WERI-Rb-1 (cell line): ENCODE measurements around the gene SRRM1.

Experiments
- DNase-seq: peaks from one replicate; pipeline ENCODE4 v3.0.0-alpha.2; 2020
- H3K27ac ChIP-seq: fragments of 250-450 bp; sonication (Bioruptor Pico); 2 replicates; pipeline ENCODE4 v1.5.1; 2020; ENCODE audit warnings: mild to moderate bottlenecking, moderate library complexity
- H3K27me3 ChIP-seq: fragments of 250-450 bp; sonication (Bioruptor Pico); 2 replicates; pipeline ENCODE4 v1.5.1; 2021; ENCODE audit warnings: mild to moderate bottlenecking, low read depth, moderate library complexity; ENCODE audit not compliant: insufficient read depth, severe bottlenecking
- H3K36me3 ChIP-seq: fragments of 250-450 bp; sonication (Bioruptor Pico); 2 replicates; pipeline ENCODE4 v1.5.1; 2020; ENCODE audit warnings: mild to moderate bottlenecking, moderate library complexity
- H3K4me3 ChIP-seq: 2 replicates; pipeline ENCODE4 v1.5.1; 2011; ENCODE audit warnings: low read depth, mild to moderate bottlenecking, control low read depth, low read length
- H3K9me3 ChIP-seq: fragments of 250-450 bp; sonication (Bioruptor Pico); 2 replicates; pipeline ENCODE4 v1.5.1; 2021; ENCODE audit warnings: mild to moderate bottlenecking, moderate library complexity; ENCODE audit not compliant: severe bottlenecking
- TF ChIP-seq, protein P1 (sequence below): IDR thresholded peaks from 2 replicates; pipeline ENCODE4 v1.5.1; 2011; ENCODE audit warnings: low read depth, mild to moderate bottlenecking, control low read depth, inconsistent platforms, low read length

Gene SRRM1

GRCh38 chr1:24621121-24621520 is 22.0 kb upstream of the SRRM1 start:
- no peak for DNase-seq
- TF ChIP-seq, protein P1, sequence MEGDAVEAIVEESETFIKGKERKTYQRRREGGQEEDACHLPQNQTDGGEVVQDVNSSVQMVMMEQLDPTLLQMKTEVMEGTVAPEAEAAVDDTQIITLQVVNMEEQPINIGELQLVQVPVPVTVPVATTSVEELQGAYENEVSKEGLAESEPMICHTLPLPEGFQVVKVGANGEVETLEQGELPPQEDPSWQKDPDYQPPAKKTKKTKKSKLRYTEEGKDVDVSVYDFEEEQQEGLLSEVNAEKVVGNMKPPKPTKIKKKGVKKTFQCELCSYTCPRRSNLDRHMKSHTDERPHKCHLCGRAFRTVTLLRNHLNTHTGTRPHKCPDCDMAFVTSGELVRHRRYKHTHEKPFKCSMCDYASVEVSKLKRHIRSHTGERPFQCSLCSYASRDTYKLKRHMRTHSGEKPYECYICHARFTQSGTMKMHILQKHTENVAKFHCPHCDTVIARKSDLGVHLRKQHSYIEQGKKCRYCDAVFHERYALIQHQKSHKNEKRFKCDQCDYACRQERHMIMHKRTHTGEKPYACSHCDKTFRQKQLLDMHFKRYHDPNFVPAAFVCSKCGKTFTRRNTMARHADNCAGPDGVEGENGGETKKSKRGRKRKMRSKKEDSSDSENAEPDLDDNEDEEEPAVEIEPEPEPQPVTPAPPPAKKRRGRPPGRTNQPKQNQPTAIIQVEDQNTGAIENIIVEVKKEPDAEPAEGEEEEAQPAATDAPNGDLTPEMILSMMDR, result no peak
- Histone ChIP-seq H3K4me3 (no peak overlapping the region), H3K27ac (no peak overlapping the region), H3K9me3 (no peaks in the 10 kb centered on the region), H3K27me3 (no peaks in the 10 kb centered on the region), H3K36me3 (no peaks in the 10 kb centered on the region)

DNA sequence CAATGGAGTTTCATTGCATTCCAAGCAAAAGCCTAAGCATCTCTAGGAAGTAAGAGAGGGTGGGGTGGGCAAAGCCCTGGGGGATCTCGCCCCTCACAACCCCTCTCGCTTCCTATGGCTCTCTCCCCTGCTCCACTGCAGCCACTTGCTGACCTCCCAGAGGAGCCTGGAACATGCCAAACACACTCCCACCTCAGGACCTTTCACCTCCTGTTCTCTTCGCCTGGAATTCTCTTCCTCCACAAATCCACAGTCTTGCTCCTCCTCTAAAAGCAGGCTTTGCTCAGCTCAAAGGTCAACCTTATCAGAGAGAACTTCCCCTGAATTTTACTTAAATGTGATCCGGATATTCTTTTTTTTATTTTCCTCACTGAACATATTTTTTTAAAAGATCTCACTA is 20.9 kb upstream of the SRRM1 start:
- Histone ChIP-seq H3K27me3 (no peaks in the 10 kb centered on the region), H3K27ac (no peak overlapping the region), H3K9me3 (no peaks in the 10 kb centered on the region), H3K36me3 (no peaks in the 10 kb centered on the region), H3K4me3 (no peak overlapping the region)
- DNase-seq, result no peak
- TF ChIP-seq, protein P1, result no peak

GRCh38 chr1:24632832-24633175 is 10.3 kb upstream of the SRRM1 start:
- no peak overlapping the region for H3K4me3 ChIP-seq
- H3K9me3 ChIP-seq, result no peaks in the 10 kb centered on the region
- no peaks in the 10 kb centered on the region for H3K36me3 ChIP-seq
- no peak for DNase-seq
- H3K27me3 ChIP-seq, result no peaks in the 10 kb centered on the region
- TF ChIP-seq, protein P1, result no peak
- no peak overlapping the region for H3K27ac ChIP-seq

DNA sequence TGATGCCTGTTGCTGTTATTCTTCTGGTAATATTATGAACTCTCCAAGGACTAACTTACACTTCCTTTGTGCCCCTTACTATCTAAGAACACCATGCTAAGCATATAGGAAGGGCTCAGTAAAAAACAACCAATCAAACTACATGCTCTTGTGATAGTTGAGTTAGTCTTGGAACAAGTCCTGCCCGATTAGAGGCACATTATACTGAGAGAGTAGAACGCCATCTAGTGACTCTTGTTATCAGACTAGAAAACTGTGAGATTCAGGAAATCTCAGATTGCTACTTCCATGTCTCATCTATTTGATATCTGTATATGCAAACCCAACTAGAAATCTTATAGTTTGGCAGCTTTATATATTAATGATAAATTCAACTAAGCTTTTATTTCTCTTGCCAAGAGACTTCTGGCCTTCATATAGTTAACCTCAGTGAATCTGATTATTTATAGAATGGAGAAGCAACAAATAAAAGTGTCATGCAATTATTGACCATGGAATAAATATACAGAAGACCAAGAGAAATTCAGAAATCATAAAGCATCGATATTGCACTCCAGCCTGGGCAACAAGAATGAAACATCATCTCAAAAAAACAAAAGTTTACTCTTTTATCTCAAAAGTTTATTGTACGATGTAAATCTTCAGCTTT is 7.8 kb upstream of the SRRM1 start:
- Histone ChIP-seq H3K36me3 (no peaks in the 10 kb centered on the region), H3K9me3 (no peaks in the 10 kb centered on the region), H3K27me3 (no peaks in the 10 kb centered on the region), H3K4me3 (no peak overlapping the region), H3K27ac (no peak overlapping the region)
- DNase-seq, result no peak
- TF ChIP-seq, protein P1, result peak; percentile 56; the same call in 1 of the 2 replicates

GRCh38 chr1:24636661-24637357 is 6.3 kb upstream of the SRRM1 start:
- Histone ChIP-seq H3K27ac (no peak overlapping the region), H3K9me3 (no peaks in the 10 kb centered on the region), H3K36me3 (no peaks in the 10 kb centered on the region), H3K27me3 (no peaks in the 10 kb centered on the region), H3K4me3 (no peak overlapping the region)
- TF ChIP-seq, protein P1, result no peak
- no peak for DNase-seq
